Measurements from ENCODE around the gene CMBL. TPM values are rescaled to one million over a fixed set of nuclear protein-coding genes. Genes with fewer than 3 reads are reported as not detected.
"Not testable (repeated sequence)": the region's sequence is repeated elsewhere in the genome, so short reads cannot be mapped to it uniquely, and the experiment has no call there.

The CMBL gene
- total and polyA plus RNA-seq, 2 experiments from 2014 or later, result 20.8 to 24.1 TPM

- no peak overlapping the region for H3K4me3 ChIP-seq
- no peak overlapping the region for H3K27ac ChIP-seq
- H4K20me1 ChIP-seq (ENCODE audit: insufficient read depth, poor library complexity, severe bottlenecking), result no peaks in the 10 kb centered on the region
- H3K4me2 ChIP-seq, result no peak overlapping the region
- H3K9me2 ChIP-seq (replicated peaks; ENCODE audit: insufficient read depth), result no peaks in the 10 kb centered on the region
- 96% methylated on average over 15 of the region's 15 CpGs for WGBS (ENCODE audit: low lambda C conversion rate, missing lambda C conversion rate)
- no peak overlapping the region for H2AFZ ChIP-seq
- H3K36me3 ChIP-seq (replicated peaks; ENCODE audit: insufficient read depth, low read depth), result no peaks in the 10 kb centered on the region
- DNase-seq (ENCODE audit: low spot score), result no peak
- H3K9me3 ChIP-seq (ENCODE audit: low read depth), result no peaks in the 10 kb centered on the region
- H3K4me1 ChIP-seq (ENCODE audit: insufficient read depth), result no peaks in the 10 kb centered on the region
- no peak for TF ChIP-seq EZH2phosphoT487 (IDR thresholded peaks at IDR 0.05; ENCODE audit: low read depth, severe bottlenecking, unreplicated experiment)
- no peak for TF ChIP-seq EZH2 (IDR thresholded peaks at IDR 0.05; ENCODE audit: borderline replicate concordance)
- TF ChIP-seq, protein P1, sequence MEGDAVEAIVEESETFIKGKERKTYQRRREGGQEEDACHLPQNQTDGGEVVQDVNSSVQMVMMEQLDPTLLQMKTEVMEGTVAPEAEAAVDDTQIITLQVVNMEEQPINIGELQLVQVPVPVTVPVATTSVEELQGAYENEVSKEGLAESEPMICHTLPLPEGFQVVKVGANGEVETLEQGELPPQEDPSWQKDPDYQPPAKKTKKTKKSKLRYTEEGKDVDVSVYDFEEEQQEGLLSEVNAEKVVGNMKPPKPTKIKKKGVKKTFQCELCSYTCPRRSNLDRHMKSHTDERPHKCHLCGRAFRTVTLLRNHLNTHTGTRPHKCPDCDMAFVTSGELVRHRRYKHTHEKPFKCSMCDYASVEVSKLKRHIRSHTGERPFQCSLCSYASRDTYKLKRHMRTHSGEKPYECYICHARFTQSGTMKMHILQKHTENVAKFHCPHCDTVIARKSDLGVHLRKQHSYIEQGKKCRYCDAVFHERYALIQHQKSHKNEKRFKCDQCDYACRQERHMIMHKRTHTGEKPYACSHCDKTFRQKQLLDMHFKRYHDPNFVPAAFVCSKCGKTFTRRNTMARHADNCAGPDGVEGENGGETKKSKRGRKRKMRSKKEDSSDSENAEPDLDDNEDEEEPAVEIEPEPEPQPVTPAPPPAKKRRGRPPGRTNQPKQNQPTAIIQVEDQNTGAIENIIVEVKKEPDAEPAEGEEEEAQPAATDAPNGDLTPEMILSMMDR (IDR thresholded peaks at IDR 0.05; ENCODE audit: poor library complexity), result no peak
- no peaks in the 10 kb centered on the region for H3K27me3 ChIP-seq
- H3K79me2 ChIP-seq, result no peaks in the 10 kb centered on the region
These were observed 8.3 kb upstream of the CMBL start for GRCh38 chr5:10315824-10316509.

- H3K27me3 ChIP-seq, result no peaks in the 10 kb centered on the region
- H3K27ac ChIP-seq, result no peak overlapping the region
- H3K36me3 ChIP-seq (replicated peaks; ENCODE audit: insufficient read depth, low read depth), result no peaks in the 10 kb centered on the region
- no peak for DNase-seq (ENCODE audit: low spot score)
- TF ChIP-seq EZH2phosphoT487 (IDR thresholded peaks at IDR 0.05; ENCODE audit: low read depth, severe bottlenecking, unreplicated experiment) (no peak), EZH2 (IDR thresholded peaks at IDR 0.05; ENCODE audit: borderline replicate concordance) (no peak)
- TF ChIP-seq, protein P1 (IDR thresholded peaks at IDR 0.05; ENCODE audit: poor library complexity), result no peak
- 91% methylated on average over 5 of the region's 5 CpGs for WGBS (ENCODE audit: low lambda C conversion rate, missing lambda C conversion rate)
- no peak overlapping the region for H2AFZ ChIP-seq
- no peaks in the 10 kb centered on the region for H4K20me1 ChIP-seq (ENCODE audit: insufficient read depth, poor library complexity, severe bottlenecking)
- no peak overlapping the region for H3K4me2 ChIP-seq
- no peaks in the 10 kb centered on the region for H3K9me2 ChIP-seq (replicated peaks; ENCODE audit: insufficient read depth)
- H3K4me1 ChIP-seq (ENCODE audit: insufficient read depth), result no peaks in the 10 kb centered on the region
- H3K79me2 ChIP-seq, result no peaks in the 10 kb centered on the region
- no peak overlapping the region for H3K4me3 ChIP-seq
- no peaks in the 10 kb centered on the region for H3K9me3 ChIP-seq (ENCODE audit: low read depth)
These were observed 7.5 kb upstream of the CMBL start for GRCh38 chr5:10315201-10315600.

DNA sequence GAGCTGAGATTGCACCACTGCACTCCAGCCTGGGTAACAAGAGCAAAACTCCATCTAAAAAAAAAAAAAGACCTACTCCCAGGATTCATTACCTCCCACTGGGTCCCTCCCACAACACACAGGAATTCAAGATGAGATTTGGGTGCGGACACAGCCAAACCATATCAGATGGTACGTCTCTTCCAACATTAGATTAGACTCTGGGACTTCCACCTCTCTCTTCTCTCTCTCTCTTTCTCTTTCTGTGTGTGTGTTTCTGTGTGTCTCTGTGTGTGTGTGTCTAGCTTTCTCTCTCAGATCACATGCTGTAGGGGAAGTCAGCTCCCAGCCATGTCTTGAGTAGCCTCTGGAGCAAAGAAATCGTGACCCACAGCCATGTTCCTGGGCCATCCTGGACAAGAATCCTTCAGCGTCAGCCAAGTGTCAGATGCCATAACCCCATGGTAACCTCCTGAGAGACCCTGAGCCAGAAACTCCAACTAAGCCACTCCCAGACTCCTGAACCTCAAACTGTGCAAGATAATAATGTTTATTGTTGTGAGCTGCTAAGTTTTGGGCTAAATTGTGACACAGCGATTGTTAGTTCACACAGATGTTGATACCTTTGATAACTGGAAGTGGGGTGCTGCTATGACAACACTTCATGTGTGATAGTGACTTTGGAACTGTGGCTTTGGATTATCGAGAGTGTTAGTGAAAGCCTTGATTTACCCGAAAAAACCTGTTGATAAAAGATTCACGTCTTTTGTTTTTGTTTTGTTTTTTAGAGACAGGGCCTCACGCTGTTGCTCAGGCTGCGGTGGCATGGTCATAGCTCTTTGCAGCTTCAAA, 4.1 kb upstream of the CMBL start:
- H3K4me3 ChIP-seq, result no peak overlapping the region
- H3K27me3 ChIP-seq, result no peaks in the 10 kb centered on the region
- no peaks in the 10 kb centered on the region for H4K20me1 ChIP-seq (ENCODE audit: insufficient read depth, poor library complexity, severe bottlenecking)
- TF ChIP-seq, protein P1 (IDR thresholded peaks at IDR 0.05; ENCODE audit: poor library complexity), result no peak
- TF ChIP-seq EZH2phosphoT487 (IDR thresholded peaks at IDR 0.05; ENCODE audit: low read depth, severe bottlenecking, unreplicated experiment) (no peak), EZH2 (IDR thresholded peaks at IDR 0.05; ENCODE audit: borderline replicate concordance) (no peak)
- WGBS (ENCODE audit: low lambda C conversion rate, missing lambda C conversion rate), result 92% methylated on average over 10 of the region's 10 CpGs
- H2AFZ ChIP-seq, result no peak overlapping the region
- H3K4me1 ChIP-seq (ENCODE audit: insufficient read depth), result peaks cover 3% of the 10 kb centered on the region
- H3K27ac ChIP-seq, result no peak overlapping the region
- no peaks in the 10 kb centered on the region for H3K9me3 ChIP-seq (ENCODE audit: low read depth)
- H3K79me2 ChIP-seq, result peaks cover under 1% of the 10 kb centered on the region
- H3K9me2 ChIP-seq (replicated peaks; ENCODE audit: insufficient read depth), result no peaks in the 10 kb centered on the region
- no peaks in the 10 kb centered on the region for H3K36me3 ChIP-seq (replicated peaks; ENCODE audit: insufficient read depth, low read depth)
- H3K4me2 ChIP-seq, result no peak overlapping the region
- no peak for DNase-seq (ENCODE audit: low spot score)

DNA sequence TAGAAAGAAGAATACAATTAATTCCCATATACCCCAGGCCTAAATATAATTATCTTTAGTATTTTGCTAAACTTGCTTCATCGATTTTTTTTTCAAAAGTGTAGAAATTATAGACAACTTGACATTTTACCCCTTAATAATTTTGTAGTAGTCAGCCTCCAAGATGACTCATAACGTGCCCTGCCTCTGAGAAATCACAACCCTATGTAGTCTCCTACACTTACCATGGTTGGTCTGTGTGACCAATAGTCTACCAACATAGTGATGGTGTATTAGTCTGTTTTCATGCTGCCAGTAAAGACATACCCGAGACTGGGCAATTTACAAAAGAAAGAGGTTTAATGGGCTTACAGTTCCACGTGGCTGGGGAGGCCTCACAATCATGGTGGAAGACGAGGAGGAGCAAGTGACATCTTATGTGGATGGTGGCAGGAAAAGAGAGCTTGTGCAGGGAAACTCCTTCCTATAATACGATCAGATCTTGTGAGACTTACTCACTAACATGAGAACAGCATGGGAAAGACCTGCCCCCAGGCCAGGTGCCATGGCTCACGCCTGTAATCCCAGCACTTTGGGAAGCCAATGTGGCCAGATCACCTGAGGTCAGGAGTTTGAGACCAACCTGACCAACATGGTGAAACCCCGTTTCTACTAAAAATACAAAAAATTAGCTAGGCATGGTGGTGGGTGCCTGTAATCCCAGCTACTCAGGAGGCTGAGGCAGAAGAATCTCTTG, 3.3 kb upstream of the CMBL start:
- not testable (repeated sequence) for H3K27me3 ChIP-seq; DNase-seq (ENCODE audit: low spot score); H2AFZ ChIP-seq; H3K4me3 ChIP-seq; H3K79me2 ChIP-seq; H3K36me3 ChIP-seq (replicated peaks; ENCODE audit: insufficient read depth, low read depth); H3K9me3 ChIP-seq (ENCODE audit: low read depth); H3K9me2 ChIP-seq (replicated peaks; ENCODE audit: insufficient read depth); H4K20me1 ChIP-seq (ENCODE audit: insufficient read depth, poor library complexity, severe bottlenecking)
- Histone ChIP-seq H3K4me1 (ENCODE audit: insufficient read depth) (peaks cover 11% of the 10 kb centered on the region), H3K27ac (peak overlapping the region; percentile 30), H3K4me2 (peak overlapping the region; percentile 1)
- 84% methylated on average over 8 of the region's 8 CpGs for WGBS (ENCODE audit: low lambda C conversion rate, missing lambda C conversion rate)
